ENCODE data around the gene GATA6. TPM values are rescaled to one million over a fixed set of nuclear protein-coding genes. Genes with fewer than 3 reads are reported as not detected.

GATA6 gene
- total RNA-seq, 1 donor from 2014 or later: 22.1 TPM

DNA sequence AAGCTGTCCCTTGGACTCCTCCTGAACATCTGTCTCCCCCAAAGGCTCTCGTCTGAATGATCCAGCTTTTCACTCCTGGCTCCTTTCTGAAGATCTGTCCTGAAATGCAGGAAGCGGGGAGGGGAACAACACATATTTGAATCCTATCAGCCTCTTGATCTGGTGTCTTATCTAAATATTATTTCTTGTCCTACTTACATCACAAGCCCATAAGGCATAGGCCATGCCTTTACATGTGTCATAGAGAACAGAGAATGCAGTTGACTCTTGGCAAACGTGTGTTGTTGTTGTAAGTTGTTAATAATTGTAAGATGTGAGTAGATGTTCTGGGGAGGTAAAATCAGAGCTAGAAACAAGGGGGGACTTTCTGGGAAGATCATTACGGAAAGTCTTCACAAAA, 57.4 kb downstream of the GATA6 start:
- Histone ChIP-seq H3K4me1 (peaks cover 8% of the 10 kb centered on the region), H3K9me3 (no peaks in the 10 kb centered on the region), H3K36me3 (no peaks in the 10 kb centered on the region), H3K27me3 (ENCODE audit: low read depth) (no peaks in the 10 kb centered on the region), H3K4me3 (no peak overlapping the region), H3K27ac (no peak overlapping the region)
- ATAC-seq (no peak), DNase-seq (no peak)
- intact Hi-C loops (cut with DNase I): no loop called here
- TF ChIP-seq, protein P1, sequence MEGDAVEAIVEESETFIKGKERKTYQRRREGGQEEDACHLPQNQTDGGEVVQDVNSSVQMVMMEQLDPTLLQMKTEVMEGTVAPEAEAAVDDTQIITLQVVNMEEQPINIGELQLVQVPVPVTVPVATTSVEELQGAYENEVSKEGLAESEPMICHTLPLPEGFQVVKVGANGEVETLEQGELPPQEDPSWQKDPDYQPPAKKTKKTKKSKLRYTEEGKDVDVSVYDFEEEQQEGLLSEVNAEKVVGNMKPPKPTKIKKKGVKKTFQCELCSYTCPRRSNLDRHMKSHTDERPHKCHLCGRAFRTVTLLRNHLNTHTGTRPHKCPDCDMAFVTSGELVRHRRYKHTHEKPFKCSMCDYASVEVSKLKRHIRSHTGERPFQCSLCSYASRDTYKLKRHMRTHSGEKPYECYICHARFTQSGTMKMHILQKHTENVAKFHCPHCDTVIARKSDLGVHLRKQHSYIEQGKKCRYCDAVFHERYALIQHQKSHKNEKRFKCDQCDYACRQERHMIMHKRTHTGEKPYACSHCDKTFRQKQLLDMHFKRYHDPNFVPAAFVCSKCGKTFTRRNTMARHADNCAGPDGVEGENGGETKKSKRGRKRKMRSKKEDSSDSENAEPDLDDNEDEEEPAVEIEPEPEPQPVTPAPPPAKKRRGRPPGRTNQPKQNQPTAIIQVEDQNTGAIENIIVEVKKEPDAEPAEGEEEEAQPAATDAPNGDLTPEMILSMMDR (IDR thresholded peaks at IDR 0.05): no peak

DNA sequence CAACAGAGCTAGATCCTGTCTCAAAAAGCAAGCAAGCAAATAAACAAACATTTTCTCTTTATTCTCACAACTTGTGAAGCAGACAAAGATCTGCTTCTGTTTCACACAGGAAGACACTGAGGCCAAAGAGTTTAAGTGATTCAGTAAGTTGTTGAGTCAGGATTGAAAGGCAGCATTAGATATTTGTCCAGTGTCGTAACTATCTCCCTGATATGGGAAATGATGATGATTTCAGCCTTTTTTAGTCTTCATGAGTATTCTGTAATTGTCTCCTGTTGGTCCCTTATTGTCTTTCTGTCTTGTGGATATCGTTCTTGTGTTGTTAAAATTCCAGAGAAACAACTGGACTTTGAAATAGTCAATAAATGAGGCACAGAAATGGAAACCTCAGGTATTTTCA, 59.6 kb downstream of the GATA6 start:
- H3K4me1 ChIP-seq: peaks cover 1% of the 10 kb centered on the region
- H3K4me3 ChIP-seq: no peak overlapping the region
- H3K36me3 ChIP-seq: no peaks in the 10 kb centered on the region
- ATAC-seq (no peak), DNase-seq (no peak)
- TF ChIP-seq, protein P1 (IDR thresholded peaks at IDR 0.05): no peak
- intact Hi-C loops (cut with DNase I): no loop called here
- H3K27me3 ChIP-seq (ENCODE audit: low read depth): no peaks in the 10 kb centered on the region
- no peaks in the 10 kb centered on the region for H3K9me3 ChIP-seq
- H3K27ac ChIP-seq: no peak overlapping the region

DNA sequence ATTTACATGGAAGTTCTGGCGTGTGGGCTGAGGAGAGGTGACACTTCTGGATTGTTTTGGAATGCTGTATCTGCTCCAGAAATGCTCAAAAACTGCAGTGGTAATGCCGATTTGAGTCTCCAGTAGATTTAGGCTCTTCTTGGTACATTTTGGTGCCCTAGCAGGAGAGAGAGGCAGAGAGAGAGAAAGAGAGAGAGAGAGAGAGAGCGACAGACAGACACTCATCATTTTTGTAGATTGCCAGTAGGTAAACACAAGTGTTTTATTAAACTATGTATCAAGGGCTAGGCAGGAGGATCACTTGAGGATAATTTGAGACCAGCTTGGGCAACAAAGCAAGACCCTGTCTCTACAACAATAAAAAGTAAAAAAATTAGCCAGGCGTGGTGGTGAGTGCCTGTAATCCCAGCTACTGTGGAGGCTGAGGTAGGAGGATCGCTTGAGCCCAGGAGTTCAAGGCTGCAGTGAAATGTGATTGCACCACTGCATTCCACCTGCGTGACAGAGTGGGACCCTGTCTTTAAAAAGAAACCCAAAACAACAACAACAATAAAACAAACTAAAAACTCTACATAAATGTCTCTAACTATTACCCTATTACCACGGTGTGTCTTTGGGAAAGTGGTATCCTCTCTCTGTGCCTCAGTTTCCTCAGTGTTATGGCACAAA, 60.2 kb downstream of the GATA6 start:
- TF ChIP-seq, protein P1 (IDR thresholded peaks at IDR 0.05): no peak
- H3K4me1 ChIP-seq: no peaks in the 10 kb centered on the region
- no peak for ATAC-seq
- H3K36me3 ChIP-seq: no peaks in the 10 kb centered on the region
- DNase-seq: no peak
- intact Hi-C loops (cut with DNase I): no loop called here
- no peak overlapping the region for H3K27ac ChIP-seq
- H3K9me3 ChIP-seq: no peaks in the 10 kb centered on the region
- H3K27me3 ChIP-seq (ENCODE audit: low read depth): no peaks in the 10 kb centered on the region
- no peak overlapping the region for H3K4me3 ChIP-seq

DNA sequence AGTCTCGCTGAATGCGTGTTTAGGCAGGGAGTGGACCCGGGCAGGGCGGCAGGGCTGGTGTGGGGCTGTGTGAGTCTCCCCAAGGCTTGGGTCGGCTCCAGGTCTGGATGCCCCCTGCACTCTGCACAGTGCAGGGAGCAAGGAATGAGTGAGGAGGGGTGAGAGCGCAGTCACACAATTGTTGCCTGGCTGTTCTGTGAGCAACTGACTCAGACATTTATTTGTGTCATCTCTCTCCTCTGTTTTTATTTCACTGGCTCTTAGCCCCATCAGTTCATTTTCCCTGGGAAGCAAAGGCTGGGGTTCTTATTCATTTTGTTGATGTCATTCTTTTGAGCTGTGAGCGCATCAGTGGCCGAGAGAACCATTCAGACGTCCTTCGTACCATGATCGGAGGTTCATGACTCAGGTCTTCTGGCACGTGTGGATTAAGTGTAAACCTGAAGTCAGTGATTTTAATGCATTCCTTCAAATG, 61.1 kb downstream of the GATA6 start:
- intact Hi-C loops (cut with DNase I): no loop called here
- ATAC-seq (no peak), DNase-seq (no peak)
- Histone ChIP-seq H3K4me1 (no peaks in the 10 kb centered on the region), H3K9me3 (no peaks in the 10 kb centered on the region), H3K27me3 (ENCODE audit: low read depth) (no peaks in the 10 kb centered on the region), H3K27ac (no peak overlapping the region), H3K4me3 (no peak overlapping the region), H3K36me3 (no peaks in the 10 kb centered on the region)
- TF ChIP-seq, protein P1 (IDR thresholded peaks at IDR 0.05): no peak

DNA sequence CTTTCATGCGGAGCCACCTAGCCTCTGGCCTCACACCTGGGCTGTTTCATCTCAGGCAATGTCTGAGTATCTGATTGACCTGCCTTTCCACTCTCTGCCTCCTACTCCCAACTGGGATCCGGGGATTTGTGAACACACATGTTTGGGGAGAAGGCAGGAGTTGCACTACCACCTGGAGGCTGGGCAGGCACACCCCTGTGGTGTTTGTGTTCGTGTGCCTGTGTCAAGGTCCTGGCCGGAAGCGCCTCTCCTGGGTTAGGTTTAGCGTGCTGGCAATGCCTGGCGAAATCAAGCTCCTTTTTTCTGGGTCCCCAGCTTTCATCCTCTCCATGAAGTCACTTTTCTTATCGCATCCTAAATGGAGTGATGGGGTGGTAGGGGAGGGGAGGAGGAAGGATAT, 63.9 kb downstream of the GATA6 start:
- intact Hi-C loops (cut with DNase I): no loop called here
- ATAC-seq (no peak), DNase-seq (no peak)
- TF ChIP-seq, protein P1 (IDR thresholded peaks at IDR 0.05): no peak
- Histone ChIP-seq H3K4me1 (no peaks in the 10 kb centered on the region), H3K9me3 (no peaks in the 10 kb centered on the region), H3K27me3 (ENCODE audit: low read depth) (no peaks in the 10 kb centered on the region), H3K36me3 (no peaks in the 10 kb centered on the region), H3K4me3 (no peak overlapping the region), H3K27ac (no peak overlapping the region)

Data from lower lobe of right lung (tissue), 2 donors.